NCI-H1048 (cell line): ENCODE measurements around the gene ADH7.
"Not testable (repeated sequence)": the region's sequence is repeated elsewhere in the genome, so short reads cannot be mapped to it uniquely, and the experiment has no call there.

ENCODE experiments used
- DNase-seq: peaks from one replicate; lab custom pipeline; 2025; lab: John Stamatoyannopoulos, UW

The ADH7 gene

GRCh38 chr4:99379571-99379970 lies 55.6 kb downstream of the ADH7 start:
- DNase-seq = no peak

- DNase-seq = no peak
Measured at GRCh38 chr4:99378876-99379275, 56.3 kb downstream of the ADH7 start.

GRCh38 chr4:99377341-99377740 lies 57.8 kb downstream of the ADH7 start:
- DNase-seq = not testable (repeated sequence)

GRCh38 chr4:99372464-99372863 lies 62.7 kb downstream of the ADH7 start:
- DNase-seq = not testable (repeated sequence)

- DNase-seq = not testable (repeated sequence)
Measured at GRCh38 chr4:99367817-99368216, 67.3 kb downstream of the ADH7 start.

GRCh38 chr4:99366491-99366890 lies 68.7 kb downstream of the ADH7 start:
- DNase-seq = no peak

- no peak for DNase-seq
Measured at GRCh38 chr4:99362768-99363167, 72.4 kb downstream of the ADH7 start.
